Panc1 (cell line): ENCODE measurements around the gene ACSS1. TPM values are rescaled to one million over a fixed set of nuclear protein-coding genes. Genes with fewer than 3 reads are reported as not detected.

Source experiments
- ATAC-seq: fragments of 200-7000 bp; cut with Tn5 transposase; 2 replicates; pipeline ENCODE4 v1.9.1; 2020; ENCODE audit warnings: mild to moderate bottlenecking, moderate library complexity
- BruUV-seq: library from RNA; stranded (reverse); fragments of 400-500 nt; replicated peaks from 2 replicates; lab custom pipeline; 2021; lab: Mats Ljungman, UMichigan
- CTCF ChIA-PET: fragments of 300-600 bp; sonication (Branson Sonifier 250); formaldehyde crosslinking; loops from one replicate; lab custom pipeline; 2022; ENCODE audit warnings: antibody characterized with exemption; lab: Charles Lee
- POLR2A ChIA-PET: fragments of 300-600 bp; sonication (Branson Sonifier 250); formaldehyde crosslinking; loops from one replicate; lab custom pipeline; 2022; ENCODE audit warnings: antibody characterized with exemption; lab: Charles Lee
- DNase-seq: peaks from one replicate; pipeline ENCODE4 v3.0.0-alpha.2; 2010; ENCODE audit warnings: low read depth, low spot score
- H3K27ac ChIP-seq: 2 replicates; pipeline ENCODE4 v1.5.1; 2011; ENCODE audit warnings: mild to moderate bottlenecking, low read length, inconsistent platforms
- H3K27me3 ChIP-seq: fragments of 200-500 bp; sonication (Bioruptor generic); 2 replicates; pipeline ENCODE4 v1.6.0; 2014; ENCODE audit warnings: low read length, inconsistent platforms; ENCODE audit not compliant: control insufficient read depth, insufficient read depth
- H3K36me3 ChIP-seq: fragments of 200-500 bp; sonication (Bioruptor generic); 2 replicates; pipeline ENCODE4 v1.5.1; 2014; ENCODE audit warnings: inconsistent platforms, mild to moderate bottlenecking, low read length, moderate library complexity; ENCODE audit not compliant: control insufficient read depth, insufficient read depth
- H3K4me1 ChIP-seq: 2 replicates; pipeline ENCODE4 v1.5.1; 2011; ENCODE audit warnings: inconsistent platforms, mild to moderate bottlenecking, low read length, moderate library complexity; ENCODE audit not compliant: control insufficient read depth, insufficient read depth
- H3K4me3 ChIP-seq, 2 experiments: 2 replicates each; pipeline ENCODE4 v1.5.1; 2011 to 2012; ENCODE audit warnings: low read depth in 2 of 2, low read length in 2 of 2, mild to moderate bottlenecking in 2 of 2, inconsistent platforms in 1 of 2, moderate library complexity in 1 of 2
- H3K9me3 ChIP-seq: fragments of 200-500 bp; sonication (Bioruptor generic); 2 replicates; pipeline ENCODE4 v1.5.1; 2014; ENCODE audit warnings: low read depth, mild to moderate bottlenecking, inconsistent platforms, low read length, moderate library complexity; ENCODE audit not compliant: control insufficient read depth, insufficient read depth
- CTCF ChIP-seq: fragments of 450-650 bp; IDR thresholded peaks from 2 replicates; pipeline ENCODE4 v1.5.1; 2017; ENCODE audit warnings: mild to moderate bottlenecking
- POLR2AphosphoS5 ChIP-seq: IDR thresholded peaks from 2 replicates; pipeline ENCODE4 v1.6.1; 2012; ENCODE audit warnings: mild to moderate bottlenecking, low read depth, low read length, moderate library complexity
- REST ChIP-seq, 2 experiments: IDR thresholded peaks; 2 replicates each; pipeline ENCODE4 v1.6.1; 2011 to 2012; ENCODE audit warnings: low read depth in 2 of 2, control low read depth in 1 of 2, low read length in 1 of 2, mild to moderate bottlenecking in 1 of 2, moderate library complexity in 1 of 2; ENCODE audit not compliant: insufficient read depth in 1 of 2
- SIN3A ChIP-seq: IDR thresholded peaks from 2 replicates; pipeline ENCODE4 v1.6.1; 2012; ENCODE audit warnings: low read depth, mild to moderate bottlenecking, low read length, moderate library complexity, borderline replicate concordance; ENCODE audit not compliant: insufficient read depth
- TCF7L2 ChIP-seq: IDR thresholded peaks from 2 replicates; pipeline ENCODE4 v1.6.1; 2011; ENCODE audit warnings: mild to moderate bottlenecking, low read depth, low read length, inconsistent platforms
- in situ Hi-C: cut with HindIII; loops from 2 replicates; pipeline ENCODE4 v1.10.0; 2016; ENCODE audit warnings: low sequenced_read_pairs, low pct_unique_long_range_greater_than_20kb
- intact Hi-C: fragments of 100-400 bp; cut with micrococcal nuclease; formaldehyde crosslinking; loops from one replicate; pipeline ENCODE4 v1.10.0; 2022; ENCODE audit not compliant: unreplicated experiment
- total RNA-seq: library from RNA; stranded (reverse); gene quantifications from one replicate; pipeline ENCODE4 v1.2.1, GENCODE V29; 2021; ENCODE audit not compliant: unreplicated experiment

ACSS1 gene
- total RNA-seq, 1 experiment from 2014 or later, result 32.2 TPM

GRCh38 chr20:24962182-24962492 lies 95.8 kb downstream of the ACSS1 start:
- Histone ChIP-seq H3K27me3 (no peaks in the 10 kb centered on the region), H3K36me3 (peaks cover 2% of the 10 kb centered on the region), H3K4me1 (no peaks in the 10 kb centered on the region), H3K4me3 (no peak overlapping the region), H3K27ac (no peak overlapping the region), H3K9me3 (no peaks in the 10 kb centered on the region)
- in situ Hi-C loops, result no loop called here
- intact Hi-C loops, result no loop called here
- CTCF ChIA-PET, result no interaction called here
- TF ChIP-seq CTCF, result no peak
- no peak for TF ChIP-seq REST (IDR thresholded peaks at IDR 0.05; ENCODE audit: insufficient read depth in 1 of 2, low read depth in 2 of 2, low read length in 1 of 2)
- TF ChIP-seq POLR2AphosphoS5, result no peak
- POLR2A ChIA-PET, result no interaction called here
- no peak for DNase-seq
- no TSS peak for BruUV-seq
- no peak for ATAC-seq

GRCh38 chr20:24961384-24962181 lies 96.4 kb downstream of the ACSS1 start:
- TF ChIP-seq REST (IDR thresholded peaks at IDR 0.05; ENCODE audit: insufficient read depth in 1 of 2, low read depth in 2 of 2, low read length in 1 of 2) (no peak), TCF7L2 (no peak), POLR2AphosphoS5 (no peak), CTCF (no peak), SIN3A (no peak)
- no peaks in the 10 kb centered on the region for H3K27me3 ChIP-seq
- ChIA-PET POLR2A (no interaction called here), CTCF (no interaction called here)
- H3K4me1 ChIP-seq, result no peaks in the 10 kb centered on the region
- no peak for ATAC-seq
- in situ Hi-C loops, result no loop called here
- BruUV-seq, result no TSS peak
- H3K9me3 ChIP-seq, result no peaks in the 10 kb centered on the region
- no peak overlapping the region for H3K4me3 ChIP-seq
- peaks cover 2% of the 10 kb centered on the region for H3K36me3 ChIP-seq
- no peak for DNase-seq
- intact Hi-C loops, result no loop called here
- no peak overlapping the region for H3K27ac ChIP-seq
